CD4-positive, alpha-beta T cell treated with Interleukin-12 subunit alpha and Interleukin-12 subunit beta, for 1 hour (primary cell): ENCODE measurements around the gene NME4.
A peak's percentile ranks its signal among the peaks of the same experiment; 100 is the strongest.

ENCODE experiments used
- DNase-seq: peaks from one replicate; pipeline ENCODE4 v3.0.0-alpha.2; 2020

NME4 gene

DNA sequence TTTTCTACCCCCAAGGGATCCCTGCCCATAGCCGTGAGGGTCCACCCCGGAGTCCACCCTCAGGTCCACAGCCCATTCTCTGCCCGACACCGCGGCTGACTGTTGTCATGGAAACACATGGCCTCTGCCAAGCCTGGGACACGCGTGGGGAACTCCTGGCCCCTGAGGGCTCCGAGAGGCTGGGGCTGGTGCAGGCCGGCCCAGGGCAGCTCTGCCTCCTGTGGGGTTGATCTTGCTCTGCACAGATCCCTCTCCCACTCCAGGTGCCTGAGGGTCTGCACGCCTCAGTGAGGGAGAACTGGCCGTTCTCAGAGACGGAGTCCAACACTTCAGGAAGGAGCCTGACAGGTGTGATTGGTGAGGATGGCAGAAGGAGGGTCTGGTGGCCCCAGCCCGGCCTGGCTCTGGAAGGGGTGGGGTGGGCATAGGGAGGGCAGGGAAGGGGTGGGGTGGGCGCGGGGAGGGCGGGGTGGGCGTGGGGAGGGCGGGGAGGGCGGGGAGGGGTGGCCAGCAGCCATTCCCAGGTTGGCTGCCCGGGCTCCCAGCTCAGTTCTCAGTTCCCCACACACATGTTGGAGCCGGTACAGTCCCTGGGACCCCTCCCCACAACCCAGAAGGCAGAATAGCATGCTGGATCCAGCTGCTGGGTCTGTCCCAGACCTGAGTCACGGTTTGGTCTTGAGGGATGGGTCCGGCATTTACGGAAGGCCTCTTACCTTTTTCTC is 33.1 kb upstream of the NME4 start:
- DNase-seq: no peak

DNA sequence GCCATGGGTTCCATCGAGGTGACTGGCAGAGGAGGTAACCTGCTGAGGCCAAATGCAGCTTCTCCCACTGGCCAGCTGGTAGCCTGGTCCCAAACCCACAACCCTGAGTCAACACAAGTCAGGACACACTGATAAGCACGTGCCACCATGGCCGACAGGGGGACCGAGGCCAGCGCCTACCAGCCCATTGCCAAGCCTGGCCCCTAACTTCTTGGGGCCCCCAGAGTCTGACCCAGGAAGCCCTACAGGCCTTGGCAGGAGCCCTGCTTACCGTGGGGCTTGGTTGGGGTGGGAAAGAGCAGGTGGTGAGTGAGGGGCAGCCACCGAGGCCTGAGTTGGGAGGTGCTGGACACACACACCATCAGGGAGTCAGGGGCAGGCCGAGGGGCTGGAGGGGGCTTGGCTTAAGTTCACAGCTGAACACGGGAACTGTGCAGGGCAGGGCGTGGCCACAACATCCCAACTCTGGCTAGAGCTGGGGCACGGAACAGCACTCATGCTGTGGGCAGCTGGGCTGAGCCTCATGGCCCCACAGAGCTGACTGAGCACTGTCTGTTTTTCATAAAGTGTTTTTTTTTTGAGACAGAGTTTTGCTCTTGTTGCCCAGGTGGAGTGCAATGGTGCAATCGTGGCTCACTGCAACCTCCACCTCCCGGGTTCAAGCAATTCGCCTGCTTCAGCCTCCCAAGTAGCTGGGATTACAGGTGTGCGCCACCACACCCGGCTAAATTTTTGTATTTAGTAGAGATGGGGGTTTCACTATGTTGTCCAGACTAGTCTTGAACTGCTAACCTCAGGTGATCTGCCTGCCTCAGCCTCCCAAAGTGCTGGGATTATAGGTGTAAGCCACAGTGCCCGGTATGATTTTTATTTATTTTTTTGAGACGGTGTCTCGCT is 32.2 kb upstream of the NME4 start:
- no peak for DNase-seq

DNA sequence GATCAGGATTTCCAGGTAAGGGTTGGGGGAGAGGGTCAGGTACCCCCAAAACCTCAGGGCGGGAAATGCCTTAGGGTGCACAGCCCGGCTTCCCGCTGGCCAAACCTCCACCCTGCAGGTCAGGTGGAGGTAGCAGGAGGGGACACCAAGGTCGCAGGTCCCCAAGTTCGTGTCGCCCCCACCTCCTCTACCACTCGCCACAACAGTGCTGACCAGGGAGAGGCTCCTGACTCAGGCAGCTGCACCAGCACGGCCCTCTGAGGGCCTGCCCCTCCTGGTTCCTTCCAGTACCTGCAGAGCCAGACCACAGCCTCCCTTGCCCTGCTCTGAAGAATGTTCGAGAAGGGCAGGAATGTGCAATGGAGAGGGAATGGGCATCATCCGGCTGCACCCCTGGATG is 30.5 kb upstream of the NME4 start:
- DNase-seq: no peak

DNA sequence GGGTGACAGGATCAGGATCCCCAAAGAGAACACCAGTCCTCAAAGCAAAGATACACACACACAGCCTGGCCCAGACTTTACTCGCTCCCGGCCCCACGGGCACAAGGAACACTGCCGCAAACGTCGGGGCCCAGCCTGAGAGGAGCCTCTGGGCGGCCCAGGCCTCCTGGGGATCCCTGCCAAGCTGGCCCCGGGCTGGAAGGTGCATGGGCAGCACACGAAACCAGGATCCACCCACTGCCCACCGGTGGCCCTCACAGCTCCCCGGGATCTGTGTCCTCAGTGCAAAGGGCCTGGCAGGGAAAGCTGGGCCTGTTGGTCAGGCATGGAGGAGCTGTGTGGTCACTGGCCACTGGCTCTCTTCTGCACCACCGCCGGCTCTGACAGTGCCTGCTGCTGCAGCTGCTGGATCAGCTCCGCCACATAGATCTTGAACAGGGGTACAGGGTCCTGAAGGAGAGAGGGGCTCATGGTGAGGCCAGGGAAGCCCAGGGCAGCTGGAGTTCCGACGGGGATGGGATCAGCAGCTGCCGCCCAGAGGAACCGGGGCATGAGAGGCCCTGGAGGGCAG is 29.6 kb upstream of the NME4 start:
- DNase-seq: no peak

DNA sequence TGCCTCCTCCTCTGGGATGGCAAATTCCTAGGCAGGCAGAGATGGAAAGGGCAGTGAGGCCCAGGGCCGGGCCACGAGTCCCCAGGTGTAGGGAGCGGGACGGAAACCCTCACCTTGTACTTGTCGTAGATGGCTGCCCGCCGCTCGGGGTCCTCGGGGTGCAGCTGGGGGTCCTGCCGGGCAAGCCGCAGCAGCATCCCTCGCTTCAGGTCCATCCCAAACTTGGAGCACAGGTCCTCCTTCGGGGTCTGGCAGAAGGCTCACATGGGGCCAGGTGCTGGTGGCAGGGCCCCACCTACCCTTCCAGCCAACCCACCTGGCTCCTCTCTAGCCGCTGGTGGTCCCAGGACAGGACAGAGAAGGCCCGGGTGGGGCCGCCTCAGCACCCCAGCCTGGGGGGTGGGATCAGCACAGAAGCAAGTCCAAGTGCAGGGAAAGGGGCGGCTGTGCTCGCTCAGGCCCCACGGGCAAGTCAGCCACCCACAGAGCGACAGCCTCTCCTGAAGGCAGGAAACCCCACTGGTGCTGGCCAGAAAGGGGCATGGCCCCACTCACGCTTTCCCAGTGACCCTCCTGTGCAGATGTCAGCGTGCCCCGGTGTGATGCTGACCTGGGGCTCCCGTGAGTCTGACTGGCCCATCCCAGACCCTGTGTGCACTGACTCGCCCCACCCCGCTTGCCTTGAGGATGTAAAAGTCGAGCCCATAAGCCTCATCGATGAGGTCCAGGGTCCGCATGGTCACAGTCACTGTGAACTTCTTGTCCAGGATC is 28.4 kb upstream of the NME4 start:
- DNase-seq: no peak

DNA sequence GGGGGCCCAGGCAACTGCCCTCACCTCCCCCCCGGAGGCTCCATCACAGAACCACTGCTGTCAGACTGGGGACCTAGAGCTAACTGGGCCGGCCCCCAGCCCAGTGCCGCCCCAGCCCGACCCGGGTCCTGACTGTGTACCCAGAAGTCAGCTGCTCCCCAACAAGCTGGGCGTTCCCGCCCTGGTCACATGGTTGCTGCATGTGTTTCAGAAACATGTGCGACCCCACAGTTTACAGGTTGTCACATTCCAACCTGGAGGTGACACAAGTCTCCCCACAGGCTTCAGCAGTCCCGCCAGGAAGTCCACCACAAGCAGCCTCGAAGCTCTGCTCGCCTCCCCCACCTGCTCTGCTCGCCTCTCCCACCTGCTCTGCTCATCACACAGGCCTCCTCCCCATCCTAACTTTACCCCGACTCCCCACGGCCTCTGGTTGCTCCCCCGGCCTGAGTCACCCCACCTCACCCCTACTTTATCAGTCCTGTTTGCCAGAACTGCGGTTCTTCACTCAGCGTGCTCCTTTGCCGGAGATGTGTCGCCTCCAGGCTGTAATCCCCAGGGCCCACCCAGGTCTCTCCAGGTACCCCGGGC is 27.6 kb upstream of the NME4 start:
- no peak for DNase-seq

DNA sequence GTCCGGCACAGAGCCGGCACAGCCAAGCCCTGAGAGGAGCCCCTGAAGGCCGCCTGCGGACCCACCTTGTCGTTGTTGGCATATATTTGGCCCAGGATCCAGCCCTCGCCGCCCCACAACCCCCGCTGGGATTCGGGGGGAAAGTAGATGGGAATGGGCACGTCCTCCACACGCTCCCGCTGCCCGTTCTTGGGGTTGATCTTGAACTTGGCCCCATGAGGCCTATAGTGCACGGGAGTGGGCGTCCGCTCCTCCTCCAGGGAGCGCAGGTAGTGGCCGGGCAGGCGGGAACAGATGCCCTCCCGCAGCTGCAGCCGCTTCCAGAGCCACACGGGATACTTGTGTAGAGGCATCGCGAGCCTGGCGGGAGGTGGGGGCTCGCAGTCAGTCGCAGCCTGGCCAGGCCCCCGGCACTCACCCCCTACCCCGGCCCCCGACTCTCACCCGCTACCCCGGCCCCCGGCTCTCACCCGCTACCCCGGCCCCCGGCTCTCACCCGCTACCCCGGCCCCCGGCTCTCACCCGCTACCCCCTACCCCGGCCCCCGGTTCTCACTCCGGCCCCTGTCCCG is 27.0 kb upstream of the NME4 start:
- no peak for DNase-seq

DNA sequence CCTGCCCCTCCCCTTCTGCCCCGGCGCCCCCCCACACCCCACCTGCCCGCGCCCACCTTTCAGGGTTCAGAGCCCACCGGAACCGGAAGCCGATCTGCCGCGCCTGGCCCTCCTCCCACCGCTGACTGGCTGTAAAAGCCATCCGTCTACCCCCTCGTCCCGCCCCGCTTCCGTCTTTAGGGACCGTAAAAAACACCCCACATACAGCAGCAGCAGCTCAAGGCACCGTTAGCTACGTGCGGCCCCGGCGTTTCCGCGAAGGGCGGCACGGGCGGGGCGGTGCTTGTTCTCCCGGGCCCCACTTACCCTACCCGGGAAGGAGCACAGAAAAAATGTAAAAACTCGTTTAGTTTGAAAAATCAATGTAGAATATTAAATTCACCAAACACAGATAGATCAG is 26.6 kb upstream of the NME4 start, which contains the start of gene MRPL28:
TSS of gene MRPL28 (minus strand) at position 96 of the 400 bp plus-strand sequence. CDS start 320 bp downstream, outside the sequence.
- DNase-seq: peak; percentile 94

DNA sequence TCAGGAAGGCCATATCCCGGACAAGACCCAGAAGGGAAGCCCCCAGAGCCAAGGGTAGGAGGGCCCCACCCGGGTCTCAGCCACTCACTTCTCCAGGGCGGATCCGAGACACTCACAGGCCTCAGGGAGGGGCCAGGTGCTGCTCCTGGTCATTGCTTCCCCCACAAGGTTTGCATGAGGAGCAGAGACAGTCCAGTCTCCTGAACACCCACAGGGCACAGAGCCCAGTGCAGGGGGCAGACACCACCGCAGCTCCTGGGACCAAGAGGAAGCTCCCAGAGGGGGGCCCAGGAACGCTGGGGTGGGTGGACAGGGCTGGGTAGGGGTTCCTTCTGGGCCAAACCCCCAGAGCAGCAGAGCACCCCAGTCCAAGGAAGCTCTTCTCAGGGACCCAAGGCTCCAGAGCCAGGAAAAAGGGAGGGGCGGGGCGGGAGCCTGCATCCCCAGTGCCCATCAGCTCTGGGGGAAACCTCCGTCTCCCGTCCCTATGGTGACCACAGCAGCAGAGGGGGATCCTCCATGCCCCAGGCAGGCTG is 26.0 kb upstream of the NME4 start:
- DNase-seq: no peak

DNA sequence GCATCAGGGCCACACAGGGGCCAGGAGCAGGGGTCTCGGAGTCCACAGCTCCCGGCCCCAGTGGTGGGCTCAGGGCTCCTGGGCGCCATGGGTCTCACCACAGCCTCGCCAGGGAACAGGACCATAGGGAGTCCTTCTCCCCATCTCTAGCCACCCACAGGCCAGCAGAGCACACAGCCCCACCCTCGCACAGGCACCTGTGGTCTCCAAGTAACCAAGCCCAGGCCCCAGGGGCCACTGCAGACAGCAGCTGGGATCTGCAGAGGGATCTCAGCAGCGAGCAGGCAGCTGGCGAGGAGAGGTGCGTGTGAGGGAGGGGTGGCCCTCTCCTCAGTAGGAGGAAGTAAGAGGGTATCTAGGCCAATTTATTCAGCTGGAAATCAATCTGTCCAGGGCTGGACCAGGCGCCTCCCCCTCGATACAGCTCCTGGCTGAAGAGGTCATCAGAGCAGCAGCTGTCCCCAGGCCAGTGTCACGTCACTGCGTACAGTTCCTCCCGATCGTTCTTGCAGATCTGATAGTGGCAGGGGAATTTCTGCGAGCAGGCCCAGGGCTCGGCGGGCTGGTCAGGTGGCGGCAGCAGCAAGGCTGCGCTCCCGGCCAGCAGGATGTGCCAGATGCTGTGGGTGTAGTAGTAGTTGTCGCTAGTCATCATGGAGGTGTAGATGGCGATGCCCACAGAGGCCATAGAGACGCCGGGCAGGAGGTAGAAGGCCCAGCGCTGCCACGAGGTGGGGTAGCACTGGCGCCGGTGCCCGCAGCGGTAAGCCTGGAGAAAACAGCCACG is 25.3 kb upstream of the NME4 start:
- no peak for DNase-seq

DNA sequence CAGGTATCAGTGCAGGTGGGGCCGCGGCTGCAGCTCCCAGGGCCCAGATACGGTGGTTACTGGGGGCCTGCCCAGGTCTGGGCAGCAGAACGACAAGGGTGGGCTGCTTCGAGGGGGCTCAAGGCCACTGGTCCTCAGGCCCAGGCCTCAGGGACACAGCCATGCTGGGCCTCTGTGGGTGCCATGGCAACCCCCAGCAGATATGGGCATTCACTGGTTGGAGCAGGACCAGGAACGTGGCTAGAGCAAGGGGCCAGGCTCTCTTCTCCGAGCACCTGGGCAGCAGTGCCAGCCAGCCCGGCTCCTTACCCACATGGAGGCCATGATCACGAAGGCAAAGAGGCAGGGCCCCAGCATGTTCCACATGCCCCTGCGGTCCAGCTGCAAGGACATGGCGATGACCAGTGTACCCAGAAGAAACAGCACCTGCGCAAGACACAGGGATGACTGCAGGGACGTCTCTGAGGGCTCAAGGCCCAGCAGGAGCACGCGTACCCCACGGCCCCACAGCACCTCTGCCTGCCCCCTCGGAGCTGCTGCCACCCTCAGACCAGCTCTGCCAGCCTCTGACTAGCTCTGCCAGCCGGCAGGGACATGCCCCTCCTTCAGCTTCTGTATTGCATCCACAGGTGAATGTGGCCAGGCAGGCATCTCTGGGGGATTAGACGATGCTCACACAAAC is 24.6 kb upstream of the NME4 start:
- no peak for DNase-seq

DNA sequence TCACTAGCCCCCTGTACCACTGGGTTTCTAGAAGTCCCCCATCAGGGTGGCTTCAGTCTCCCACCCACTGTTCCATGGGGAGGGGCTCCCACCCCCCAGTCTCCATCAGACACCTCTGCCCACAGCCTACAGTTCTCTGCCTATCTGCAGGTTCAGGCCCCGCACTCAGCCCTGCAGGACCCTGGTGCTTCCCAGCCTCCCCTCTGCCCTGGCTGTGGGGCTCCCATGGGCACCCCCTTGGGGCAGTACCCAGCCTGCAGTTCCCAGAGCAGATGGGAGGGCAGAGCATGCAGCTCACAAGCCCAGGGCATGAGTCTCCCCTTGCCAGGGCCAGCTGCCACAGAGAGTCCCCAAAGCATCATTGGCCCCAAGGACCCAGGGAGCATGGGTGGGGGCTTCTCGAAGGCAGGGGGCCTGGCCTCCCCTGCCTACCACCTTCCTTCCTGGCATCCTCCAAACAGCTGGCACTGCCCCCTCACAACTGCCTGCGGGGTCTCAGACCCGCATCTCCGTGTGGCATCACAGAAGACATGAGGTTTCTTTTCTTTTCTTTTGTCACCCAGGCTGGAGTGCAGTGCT is 23.9 kb upstream of the NME4 start:
- DNase-seq: no peak

DNA sequence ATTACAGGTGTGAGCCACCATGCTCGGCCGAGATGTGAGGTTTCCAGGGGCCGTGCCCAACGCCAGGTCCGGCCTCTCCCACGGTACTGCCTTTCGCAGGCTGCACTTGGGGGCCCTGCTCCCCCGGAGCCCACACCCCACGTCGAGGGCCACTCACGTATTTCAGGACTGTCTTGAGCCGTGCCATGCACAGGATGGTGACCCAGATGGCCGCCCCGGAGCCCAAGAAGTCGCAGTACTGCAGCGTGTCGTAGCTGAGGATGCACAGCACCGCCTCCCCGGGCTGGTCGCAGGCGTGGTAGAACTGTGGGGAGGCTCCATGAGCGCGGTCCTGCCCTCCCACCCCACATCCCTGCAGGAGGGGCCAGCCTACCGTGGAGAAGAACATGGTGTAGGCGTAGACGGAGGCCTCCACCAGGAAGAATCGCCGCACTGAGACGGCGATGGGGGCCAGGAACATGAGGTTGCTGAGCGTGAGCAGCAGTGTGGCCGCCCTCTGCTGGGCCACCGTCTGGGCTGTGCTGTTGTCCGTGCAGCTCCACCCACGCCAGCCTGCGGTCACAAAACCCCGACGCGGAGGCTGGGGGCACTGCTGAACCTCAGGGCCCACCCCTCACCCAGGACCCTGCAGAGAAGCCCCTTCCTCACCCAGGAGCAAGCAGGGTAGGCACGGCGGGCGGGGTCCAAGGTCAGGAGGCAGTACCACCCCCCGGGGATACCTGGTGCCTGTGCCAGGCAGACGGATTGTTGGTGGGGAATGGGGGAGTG is 23.0 kb upstream of the NME4 start:
- no peak for DNase-seq

DNA sequence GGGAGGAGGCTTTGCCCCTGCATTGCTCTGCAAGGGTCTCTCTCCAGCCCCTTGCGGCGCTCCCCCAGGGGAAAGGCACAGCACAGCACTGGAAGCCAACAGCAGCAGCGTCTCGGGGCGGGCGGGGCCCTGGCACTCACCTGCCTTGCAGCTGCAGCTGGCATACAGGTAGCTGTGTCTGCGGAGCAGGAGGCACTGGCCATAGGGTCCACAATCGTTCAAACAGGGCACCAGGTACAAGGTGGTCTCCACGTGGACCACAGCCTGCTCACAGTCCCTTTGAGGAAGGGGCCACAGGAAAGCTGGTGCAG is 22.4 kb upstream of the NME4 start:
- DNase-seq: no peak

DNA sequence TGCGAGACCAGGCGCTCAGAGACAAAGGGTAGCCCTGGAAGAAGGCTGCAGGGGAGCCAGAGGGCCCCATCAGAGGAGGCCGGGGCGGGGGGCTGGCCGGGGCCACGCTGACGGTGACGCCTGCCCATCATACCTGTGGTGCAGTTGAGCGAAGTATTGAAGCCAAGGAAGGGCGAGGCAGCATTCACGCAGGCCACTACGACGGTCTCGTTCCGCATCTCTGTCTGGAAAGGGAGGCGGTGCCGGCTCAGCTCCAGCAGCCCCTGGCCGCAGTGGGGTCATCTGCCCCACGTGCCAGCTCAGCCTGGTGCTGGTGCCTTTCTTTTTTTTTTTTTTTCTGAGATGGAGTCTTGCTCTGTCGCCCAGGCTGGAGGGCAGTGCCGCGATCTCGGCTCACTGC is 21.8 kb upstream of the NME4 start:
- no peak for DNase-seq

DNA sequence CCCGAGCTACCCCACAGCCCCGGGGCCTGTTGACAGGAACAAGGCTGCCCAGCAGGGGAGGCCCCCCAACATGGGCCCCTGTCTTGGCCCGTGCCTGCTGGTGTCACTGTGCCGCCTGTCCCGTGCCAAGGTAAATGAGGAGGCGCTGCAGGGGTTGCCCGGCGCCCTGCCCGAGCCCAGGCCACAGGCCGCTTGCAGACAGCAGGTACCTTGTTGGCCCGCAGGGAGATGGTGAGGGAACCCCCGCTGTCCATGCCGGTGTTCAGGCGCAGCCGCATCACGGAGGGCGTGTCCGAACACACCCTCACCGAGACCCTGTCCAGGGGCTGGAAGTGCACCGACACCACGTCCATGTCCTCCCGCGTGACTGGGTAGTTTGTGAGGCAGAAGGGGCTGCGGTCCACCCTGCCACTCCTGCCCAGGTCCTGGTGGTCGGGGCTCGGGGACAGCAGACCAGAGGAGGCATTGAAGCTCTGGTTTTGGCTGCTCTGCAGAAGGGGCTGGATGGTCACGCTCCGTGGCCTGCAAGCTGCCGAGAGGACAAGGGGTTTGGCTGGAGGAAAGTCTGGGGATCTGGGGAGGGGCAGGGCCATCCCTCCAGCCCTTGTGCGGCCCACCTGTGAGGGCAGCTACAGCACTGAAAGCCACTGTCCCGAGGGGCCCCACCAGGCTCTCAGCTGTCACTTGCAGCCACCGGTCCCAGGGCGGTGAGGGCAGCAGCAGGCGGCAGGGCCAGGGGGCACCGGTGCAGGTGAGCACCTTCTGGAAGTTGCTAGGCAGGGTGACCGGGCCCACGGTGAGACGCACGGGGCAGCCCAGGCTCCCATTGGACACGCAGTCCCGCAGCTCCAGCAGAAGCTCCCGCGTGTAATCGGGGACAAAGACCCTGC is 20.8 kb upstream of the NME4 start:
- no peak for DNase-seq

DNA sequence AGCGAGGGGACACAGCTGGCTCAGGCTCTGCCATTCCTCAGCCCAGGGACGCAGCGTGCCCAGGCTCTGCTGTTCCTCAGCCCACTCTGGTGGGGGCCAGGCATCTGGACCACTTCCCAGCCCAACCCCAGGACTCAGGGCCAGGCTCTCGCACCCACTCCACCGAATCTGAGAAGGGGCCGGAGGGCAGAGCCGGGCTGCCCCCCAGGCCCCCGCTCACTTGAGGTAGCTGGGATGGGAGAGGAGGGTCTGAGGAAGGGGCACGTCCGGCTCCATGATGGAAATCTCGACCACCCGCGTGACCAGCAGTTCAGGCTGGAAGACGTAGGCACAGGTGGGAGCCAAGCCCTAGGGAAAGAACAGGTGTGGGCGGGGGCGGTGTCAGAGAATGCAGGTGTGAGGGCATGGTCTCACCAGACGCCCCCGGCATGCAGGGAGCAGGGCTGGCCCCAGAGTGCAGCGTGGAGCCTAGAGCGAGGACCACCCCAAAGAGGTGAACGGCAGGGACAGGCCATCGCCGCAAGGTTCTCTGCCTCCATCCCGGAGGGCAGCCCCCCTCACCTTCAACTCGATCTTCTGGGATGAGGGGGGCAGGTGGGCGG is 20.1 kb upstream of the NME4 start:
- DNase-seq: no peak

DNA sequence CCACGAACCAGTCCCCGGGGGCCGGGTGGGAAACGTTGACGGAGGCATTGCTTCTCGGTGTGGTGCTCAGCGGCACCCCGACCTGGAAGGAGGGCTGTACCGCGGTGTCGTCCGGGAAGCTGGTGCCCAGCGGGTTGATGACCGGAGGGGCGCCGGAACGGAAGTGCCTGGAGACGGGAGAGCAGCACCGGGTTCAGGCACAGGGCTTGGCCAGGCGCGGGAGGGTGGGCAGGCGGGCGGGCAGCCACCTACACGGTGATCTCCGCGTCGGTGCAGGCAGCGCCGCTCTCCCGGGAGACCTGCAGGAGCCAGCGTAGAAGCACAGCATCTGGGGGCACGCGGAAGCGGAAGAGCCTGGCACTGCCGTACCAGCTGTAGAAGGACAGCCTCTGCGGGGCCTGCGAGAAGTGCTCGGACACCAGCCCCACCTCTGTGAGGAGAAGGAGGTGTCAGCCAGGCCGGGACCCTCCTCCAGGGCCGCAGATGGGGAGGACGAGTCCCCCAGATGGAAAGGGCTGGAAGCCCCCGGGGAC is 19.5 kb upstream of the NME4 start:
- no peak for DNase-seq
